Iris pigment epithelial cell (primary cell): ENCODE results near the gene TRMT6.

Experiments used
- DNase-seq: peaks from one replicate; pipeline ENCODE4 v3.0.0-alpha.2; 2011; ENCODE audit warnings: low read depth

Gene TRMT6

GRCh38 chr20:5947276-5947675, 3.1 kb downstream of the TRMT6 start:
- peak; percentile 29 for DNase-seq

GRCh38 chr20:5945963-5946362, 4.4 kb downstream of the TRMT6 start:
- peak; percentile 90 for DNase-seq

GRCh38 chr20:5938456-5939029, 11.8 kb downstream of the TRMT6 start:
- no peak for DNase-seq

- DNase-seq: no peak
These were observed 14.1 kb downstream of the TRMT6 start for GRCh38 chr20:5936238-5936637.

DNA sequence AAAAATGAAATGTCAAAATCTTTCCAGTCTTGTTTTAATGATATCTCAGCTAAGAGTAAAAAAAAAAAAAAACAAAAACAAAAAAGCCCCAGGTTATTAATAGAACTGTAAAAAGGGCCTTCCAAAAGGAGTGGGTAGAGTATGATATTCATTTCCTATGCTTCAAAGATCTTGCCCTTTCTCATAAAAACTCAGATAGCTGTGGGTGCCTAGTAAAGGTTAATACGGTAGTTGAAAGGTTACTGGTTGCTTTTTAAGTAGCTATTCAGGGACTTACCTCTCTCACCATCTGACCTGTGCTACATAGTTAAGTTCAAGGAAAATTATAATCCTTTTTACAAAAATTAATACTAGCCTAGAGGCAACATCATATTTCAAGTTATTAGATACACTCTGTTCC, 14.9 kb downstream of the TRMT6 start:
- DNase-seq: no peak

DNA sequence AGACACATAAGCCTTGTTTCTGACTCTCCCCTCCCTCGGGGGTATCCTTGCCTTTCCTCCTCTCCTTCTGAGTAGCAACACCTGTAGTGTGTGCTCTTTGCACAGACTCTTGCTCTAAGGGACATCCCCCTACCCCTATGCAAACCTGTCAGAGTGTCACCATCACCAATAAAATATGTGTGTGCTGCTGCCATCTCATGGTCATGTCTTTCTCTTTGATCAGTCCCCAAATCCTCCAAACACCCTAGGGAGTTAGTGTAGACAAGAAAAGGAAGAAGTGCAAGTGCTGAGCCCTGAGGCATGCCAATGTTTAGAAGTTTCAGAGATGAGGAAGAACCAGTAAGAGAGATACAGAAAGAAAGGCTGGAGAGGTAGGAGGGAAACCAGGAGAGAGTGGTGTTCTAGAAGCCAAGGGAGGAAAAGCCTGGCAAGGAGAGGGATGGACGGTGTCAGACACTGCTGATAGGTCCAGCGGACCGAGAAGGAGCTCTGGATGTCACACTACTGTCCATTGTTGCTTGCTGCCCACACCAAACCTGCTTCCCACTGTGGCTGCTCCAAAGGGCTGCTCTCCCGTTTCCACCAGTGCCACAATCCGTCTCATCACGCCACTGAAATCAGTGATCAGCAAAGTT, 16.4 kb downstream of the TRMT6 start:
- DNase-seq: peak; percentile 13

DNA sequence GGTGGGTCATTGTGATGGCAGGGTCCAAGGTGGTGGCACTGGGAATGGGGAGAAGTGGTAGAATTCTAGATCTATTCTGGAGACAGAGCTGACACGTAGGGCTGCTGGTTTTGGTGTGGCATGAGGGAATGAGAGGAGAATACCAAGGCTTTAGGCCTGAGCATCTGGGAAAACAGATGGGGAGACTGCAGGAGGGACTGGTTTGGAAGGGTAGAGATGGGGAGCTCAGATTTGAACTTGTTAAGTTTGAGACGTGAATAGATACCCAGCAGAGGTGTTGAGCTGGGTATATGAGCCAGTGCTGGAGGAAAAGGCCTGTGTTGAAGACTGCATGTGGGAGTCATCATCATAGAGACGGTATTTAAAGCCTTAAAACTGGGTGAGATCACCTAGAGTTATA, 17.5 kb downstream of the TRMT6 start:
- no peak for DNase-seq

GRCh38 chr20:5931411-5931810, 18.9 kb downstream of the TRMT6 start:
- no peak for DNase-seq

- peak; percentile 30 for DNase-seq
These were observed 21.3 kb downstream of the TRMT6 start for GRCh38 chr20:5928836-5929715.

DNA sequence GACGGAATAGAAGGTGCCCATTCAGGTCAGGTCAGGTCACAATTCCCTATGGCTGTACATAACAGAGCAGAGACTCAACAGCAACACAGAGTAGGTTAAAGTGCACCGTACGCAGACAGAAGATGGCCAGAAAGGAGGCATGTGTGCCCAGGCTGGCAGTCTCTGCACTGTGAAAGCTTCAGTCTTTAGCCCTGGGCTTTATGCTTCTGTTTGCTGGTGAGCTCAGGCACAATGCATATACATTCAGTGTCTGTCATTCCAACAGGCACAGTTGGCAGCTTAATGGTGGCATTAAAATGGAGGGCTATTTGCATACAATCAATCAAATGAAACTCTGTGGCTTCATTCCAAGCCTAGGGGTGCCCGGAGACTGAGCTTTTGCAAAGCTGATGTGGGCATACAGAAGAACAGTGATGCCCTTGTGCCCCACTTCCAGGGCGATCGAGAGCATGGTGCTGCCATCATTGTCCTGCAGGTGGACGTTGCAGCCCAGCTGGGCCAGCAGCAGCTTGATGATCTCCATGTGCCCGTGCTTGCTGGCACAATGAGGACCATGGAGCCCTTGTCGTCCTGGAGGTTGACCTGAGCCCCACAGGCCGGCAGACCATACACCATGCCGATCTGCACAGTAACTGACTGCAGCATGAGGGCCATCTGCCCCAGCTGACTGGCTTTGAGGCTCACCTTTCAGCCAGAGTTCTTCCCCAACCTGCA, 22.4 kb downstream of the TRMT6 start:
- DNase-seq: no peak

DNA sequence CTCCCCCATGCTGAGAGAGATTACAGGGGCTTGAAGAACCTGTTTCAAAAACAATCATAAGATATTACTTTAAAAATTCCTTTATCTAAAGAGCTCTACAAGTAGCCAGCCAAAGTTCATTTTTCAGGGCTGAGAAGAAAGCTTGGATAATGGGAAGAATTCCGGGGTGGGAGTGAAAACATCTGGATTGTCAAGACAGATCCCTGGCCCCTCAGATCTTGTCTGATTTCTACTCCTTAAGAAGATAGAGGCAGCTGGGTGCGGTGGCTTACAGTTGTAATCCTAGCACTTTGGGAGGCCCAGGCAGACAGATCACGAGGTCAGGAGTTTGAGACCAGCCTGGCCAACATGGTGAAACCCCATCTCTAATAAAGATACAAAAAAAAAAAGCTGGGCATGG, 24.8 kb downstream of the TRMT6 start:
- DNase-seq: no peak

DNA sequence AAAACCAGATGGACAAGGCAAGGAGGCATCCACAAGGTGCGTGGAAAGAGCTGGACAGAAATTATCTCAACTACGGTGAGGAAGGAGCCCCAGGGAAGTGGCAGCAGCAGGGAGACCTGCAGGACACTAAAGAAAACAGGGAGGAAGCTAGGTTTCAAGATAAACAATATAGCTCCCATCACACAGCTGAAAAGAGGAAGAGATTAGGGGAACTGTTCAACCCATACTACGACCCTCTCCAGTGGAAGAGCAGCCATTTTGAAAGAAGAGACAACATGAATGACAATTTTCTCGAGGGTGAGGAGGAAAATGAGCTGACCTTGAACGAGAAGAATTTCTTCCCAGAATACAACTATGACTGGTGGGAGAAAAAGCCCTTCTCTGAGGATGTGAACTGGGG, 26.8 kb downstream of the TRMT6 start:
- DNase-seq: no peak

DNA sequence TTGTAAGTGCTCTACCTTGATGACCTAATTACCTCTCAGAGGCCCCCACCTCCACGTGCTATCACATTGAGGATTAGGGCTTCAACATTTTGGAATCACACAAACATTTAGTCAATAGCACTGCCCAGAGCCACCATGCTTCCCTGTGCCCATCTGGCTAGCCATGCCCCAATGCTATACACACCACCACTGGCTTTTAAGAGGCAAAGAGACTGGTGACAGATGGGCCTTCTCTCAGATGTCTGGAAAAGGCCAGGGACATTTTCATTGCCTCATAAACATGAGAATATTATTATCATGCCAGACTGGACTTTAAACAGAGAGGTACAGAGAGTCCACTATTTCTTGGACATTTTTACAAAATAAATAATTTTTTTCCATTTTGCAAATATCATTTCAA, 29.8 kb downstream of the TRMT6 start:
- DNase-seq: no peak

DNA sequence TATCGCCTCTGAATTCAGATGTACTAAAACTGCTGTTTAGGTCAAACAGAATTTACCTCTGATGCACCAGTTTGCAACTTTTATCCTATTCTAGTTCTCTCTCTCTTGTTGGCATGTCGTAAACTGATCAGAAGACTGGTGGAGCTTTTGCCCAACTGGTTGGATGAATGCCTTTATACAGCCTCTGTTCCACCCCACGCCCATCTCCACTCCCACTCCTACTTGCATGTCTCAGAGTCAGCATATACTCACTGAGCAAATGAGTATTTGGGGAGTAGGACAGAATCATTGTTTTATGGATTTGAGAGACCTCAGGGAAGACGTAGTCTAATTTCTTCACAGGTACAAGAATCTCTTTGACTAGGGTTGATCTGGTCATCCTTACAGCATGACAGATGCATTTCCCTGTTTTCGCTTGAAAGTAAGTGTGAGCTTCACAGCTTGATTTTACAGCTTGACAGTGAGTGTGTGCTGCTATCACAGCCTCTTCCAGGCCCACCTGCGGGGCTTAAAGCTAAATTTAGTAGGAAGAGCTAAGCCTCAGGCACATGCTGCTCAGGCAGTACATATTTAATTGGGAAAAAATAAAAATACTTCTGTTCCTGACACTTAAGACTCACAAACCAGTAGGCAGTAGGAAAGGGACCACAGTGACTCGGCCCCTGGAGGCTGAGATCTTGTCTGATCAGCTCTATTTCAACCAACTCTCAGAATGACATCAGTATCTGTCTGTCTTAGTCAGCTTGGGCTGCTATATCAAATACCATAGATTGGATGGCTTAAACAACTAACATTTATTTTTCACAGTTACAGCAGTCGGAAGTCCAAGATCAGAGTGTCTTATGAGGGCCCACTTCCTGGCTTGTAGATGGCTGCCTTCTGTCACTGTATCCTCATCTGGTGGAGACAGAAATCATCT, 30.4 kb downstream of the TRMT6 start:
- peak; percentile 20 for DNase-seq

DNA sequence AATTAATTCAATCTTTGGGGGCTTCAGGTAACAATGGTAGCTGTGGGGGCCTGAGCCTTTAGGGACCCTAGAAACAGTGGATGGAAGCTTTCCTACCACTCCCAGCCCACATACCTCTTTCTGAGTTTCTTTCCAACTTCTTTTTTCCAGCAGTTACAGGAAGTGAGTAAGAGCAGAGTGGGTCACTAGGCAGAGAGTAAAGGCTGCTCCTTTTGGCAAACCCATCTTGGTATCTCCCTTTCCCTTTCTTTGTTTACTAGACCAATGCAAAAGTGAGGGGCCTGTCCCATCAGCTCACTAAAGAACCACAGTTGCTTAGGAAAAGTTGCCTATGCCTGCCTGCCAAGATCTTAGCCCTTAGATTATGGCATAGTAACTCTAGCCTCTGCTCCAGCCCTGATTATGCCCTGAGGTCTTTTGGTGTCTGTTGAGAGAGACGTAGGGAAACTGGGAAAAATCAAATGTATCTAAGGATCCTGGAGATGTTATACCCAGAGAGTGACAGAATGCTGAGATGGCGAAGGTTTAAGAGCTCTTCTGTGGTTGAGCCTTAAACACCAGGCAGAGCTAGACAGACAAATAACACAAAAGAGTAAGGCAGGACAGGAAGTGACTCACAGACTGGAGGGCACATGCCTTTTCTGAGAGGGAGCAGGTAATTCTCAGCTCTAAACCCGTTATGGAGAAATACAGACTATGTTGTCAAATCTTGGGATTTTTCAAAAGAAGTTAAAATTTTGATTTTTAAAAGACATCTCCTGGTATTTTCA, 31.3 kb downstream of the TRMT6 start:
- DNase-seq: peak; percentile 79

DNA sequence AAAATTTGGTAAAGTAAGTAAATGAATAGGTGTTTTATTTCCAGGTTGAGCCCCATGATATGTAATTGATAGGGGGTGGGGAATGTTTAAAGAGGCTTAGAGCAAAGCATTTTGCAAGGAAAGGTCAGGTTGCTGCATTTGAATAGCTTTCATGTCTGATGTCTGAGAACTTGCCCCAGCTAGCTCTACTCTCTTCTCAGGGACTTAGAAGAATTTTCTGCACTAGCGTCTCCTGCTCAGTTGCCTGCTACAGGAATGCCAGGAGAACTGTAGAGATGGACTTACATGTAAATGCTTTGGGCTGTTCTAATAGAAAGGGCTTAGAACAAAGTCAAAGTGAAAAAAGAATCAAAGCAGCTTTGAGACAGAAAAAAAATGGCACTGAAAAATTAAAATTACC, 35.5 kb downstream of the TRMT6 start:
- no peak for DNase-seq

GRCh38 chr20:5913166-5913565, 37.2 kb downstream of the TRMT6 start:
- no peak for DNase-seq

- DNase-seq: no peak
These were observed 40.1 kb downstream of the TRMT6 start for GRCh38 chr20:5910186-5910585.

DNA sequence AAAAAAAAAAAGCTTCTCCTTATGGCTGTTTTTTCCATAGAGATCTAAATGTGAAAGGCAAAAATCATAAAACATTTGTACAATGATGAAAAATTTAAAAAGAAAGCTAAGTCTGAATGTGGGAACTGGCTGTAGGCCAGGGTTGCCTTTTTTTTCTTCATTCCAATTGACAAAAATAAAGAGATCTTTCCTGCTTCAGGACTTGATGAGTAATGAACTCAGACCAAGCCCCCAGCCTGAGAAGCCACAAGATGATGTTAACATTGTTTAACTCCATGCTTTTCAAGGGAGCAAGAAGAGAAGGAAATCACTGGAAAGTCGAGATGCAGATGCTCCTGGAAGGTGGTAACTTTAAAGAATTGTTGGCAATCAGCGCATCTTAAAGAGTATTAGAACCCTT, 41.4 kb downstream of the TRMT6 start:
- DNase-seq: peak; percentile 68

DNA sequence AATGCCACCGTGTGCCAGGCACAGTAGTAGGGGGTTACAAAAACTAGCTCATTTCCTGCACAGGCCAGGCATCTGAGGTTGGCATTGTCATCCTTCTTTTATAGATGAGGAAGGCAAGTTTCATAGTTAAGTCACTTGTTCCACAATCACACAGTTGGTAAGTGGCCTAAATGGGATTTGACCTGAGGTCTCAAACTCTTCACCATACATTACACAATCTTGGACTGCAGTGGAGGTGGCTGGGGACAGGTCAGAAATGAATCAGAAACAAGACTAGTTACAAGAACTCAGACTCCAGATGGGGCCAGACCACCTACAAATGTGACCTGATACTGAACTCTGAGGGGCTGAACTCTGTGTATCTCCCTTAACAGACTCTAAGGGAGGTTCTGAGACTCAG, 49.4 kb downstream of the TRMT6 start:
- DNase-seq: no peak

DNA sequence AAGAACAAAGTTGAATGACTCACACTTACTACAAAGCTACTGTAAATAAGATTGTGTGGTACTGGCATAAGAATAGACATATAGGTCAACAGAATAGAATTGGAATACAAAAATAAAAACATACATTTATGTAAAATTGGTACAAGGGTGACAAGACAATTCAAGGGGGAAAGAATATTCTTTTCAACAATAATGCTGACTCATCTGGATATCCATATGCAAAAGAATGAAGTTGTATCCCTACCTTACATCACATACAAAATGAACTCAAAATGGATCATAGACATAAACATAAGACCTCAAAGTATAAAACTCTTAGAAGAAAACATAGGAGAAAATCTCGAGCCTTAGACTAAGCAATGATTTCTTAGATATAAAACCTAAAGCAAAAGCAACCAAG, 50.9 kb downstream of the TRMT6 start:
- DNase-seq: no peak
